Stimulated activated CD8-positive, alpha-beta memory T cell treated with anti-CD3 and anti-CD28 coated beads, Interleukin-15, amount 100 ng/mL, for 4 hours (primary cell): ENCODE measurements around the gene RHD.
"Not testable (repeated sequence)": the region's sequence is repeated elsewhere in the genome, so short reads cannot be mapped to it uniquely, and the experiment has no call there.

Source experiments
- DNase-seq, 2 donors: peaks; one replicate each; pipeline ENCODE4 v3.0.0-alpha.2; 2020; ENCODE audit warnings: low read depth in 2 of 2

Gene RHD

GRCh38 chr1:25308168-25308567 lies 35.9 kb downstream of the RHD start:
- DNase-seq: not testable (repeated sequence)

GRCh38 chr1:25309085-25309484 lies 36.8 kb downstream of the RHD start:
- not testable (repeated sequence) for DNase-seq

- not testable (repeated sequence) for DNase-seq
Measured at GRCh38 chr1:25309486-25309885, 37.2 kb downstream of the RHD start.

- DNase-seq: not testable (repeated sequence)
Measured at GRCh38 chr1:25312806-25313470, 40.6 kb downstream of the RHD start.

GRCh38 chr1:25320314-25320938 lies 48.1 kb downstream of the RHD start:
- not testable (repeated sequence) for DNase-seq

- DNase-seq: not testable (repeated sequence)
Measured at GRCh38 chr1:25322127-25322526, 49.8 kb downstream of the RHD start.

GRCh38 chr1:25324407-25324806 lies 52.1 kb downstream of the RHD start:
- not testable (repeated sequence) for DNase-seq

GRCh38 chr1:25327864-25328790 lies 55.8 kb downstream of the RHD start:
- DNase-seq: not testable (repeated sequence)

- DNase-seq: not testable (repeated sequence)
Measured at GRCh38 chr1:25328791-25329185, 56.5 kb downstream of the RHD start.

- DNase-seq: not testable (repeated sequence)
Measured at GRCh38 chr1:25329336-25329735, 57.0 kb downstream of the RHD start.

- DNase-seq: not testable (repeated sequence)
Measured at GRCh38 chr1:25329950-25330349, 57.6 kb downstream of the RHD start.

GRCh38 chr1:25336922-25337354 lies 64.6 kb downstream of the RHD start:
- not testable (repeated sequence) for DNase-seq

GRCh38 chr1:25337483-25338187 lies 65.3 kb downstream of the RHD start:
- not testable (repeated sequence) for DNase-seq

- peak; percentile 79 to 81 for DNase-seq
Measured at GRCh38 chr1:25338188-25338981, 66.1 kb downstream of the RHD start, which contains the start of gene TMEM50A. TMEM50A (plus strand) TSS chr1:25338334; CDS start chr1:25340487, 2,153 bp downstream.

GRCh38 chr1:25338986-25339385 lies 66.7 kb downstream of the RHD start:
- DNase-seq: no peak

GRCh38 chr1:25341746-25342145 lies 69.4 kb downstream of the RHD start:
- DNase-seq: no peak

GRCh38 chr1:25342846-25343245 lies 70.5 kb downstream of the RHD start:
- no peak for DNase-seq

- DNase-seq: no peak
Measured at GRCh38 chr1:25343872-25344271, 71.6 kb downstream of the RHD start.

GRCh38 chr1:25347556-25347955 lies 75.2 kb downstream of the RHD start:
- no peak for DNase-seq

GRCh38 chr1:25349606-25350005 lies 77.3 kb downstream of the RHD start:
- DNase-seq: no peak
